GM21825 (cell line): ENCODE data around the gene HADHB.
A peak's percentile ranks its signal among the peaks of the same experiment; 100 is the strongest.

Experiments used
- ATAC-seq: cut with Tn5 transposase; IDR thresholded peaks from one replicate; pipeline ENCODE4 v1.9.1; 2021; ENCODE audit warnings: mild to moderate bottlenecking, moderate library complexity; ENCODE audit not compliant: unreplicated experiment

Gene HADHB

DNA sequence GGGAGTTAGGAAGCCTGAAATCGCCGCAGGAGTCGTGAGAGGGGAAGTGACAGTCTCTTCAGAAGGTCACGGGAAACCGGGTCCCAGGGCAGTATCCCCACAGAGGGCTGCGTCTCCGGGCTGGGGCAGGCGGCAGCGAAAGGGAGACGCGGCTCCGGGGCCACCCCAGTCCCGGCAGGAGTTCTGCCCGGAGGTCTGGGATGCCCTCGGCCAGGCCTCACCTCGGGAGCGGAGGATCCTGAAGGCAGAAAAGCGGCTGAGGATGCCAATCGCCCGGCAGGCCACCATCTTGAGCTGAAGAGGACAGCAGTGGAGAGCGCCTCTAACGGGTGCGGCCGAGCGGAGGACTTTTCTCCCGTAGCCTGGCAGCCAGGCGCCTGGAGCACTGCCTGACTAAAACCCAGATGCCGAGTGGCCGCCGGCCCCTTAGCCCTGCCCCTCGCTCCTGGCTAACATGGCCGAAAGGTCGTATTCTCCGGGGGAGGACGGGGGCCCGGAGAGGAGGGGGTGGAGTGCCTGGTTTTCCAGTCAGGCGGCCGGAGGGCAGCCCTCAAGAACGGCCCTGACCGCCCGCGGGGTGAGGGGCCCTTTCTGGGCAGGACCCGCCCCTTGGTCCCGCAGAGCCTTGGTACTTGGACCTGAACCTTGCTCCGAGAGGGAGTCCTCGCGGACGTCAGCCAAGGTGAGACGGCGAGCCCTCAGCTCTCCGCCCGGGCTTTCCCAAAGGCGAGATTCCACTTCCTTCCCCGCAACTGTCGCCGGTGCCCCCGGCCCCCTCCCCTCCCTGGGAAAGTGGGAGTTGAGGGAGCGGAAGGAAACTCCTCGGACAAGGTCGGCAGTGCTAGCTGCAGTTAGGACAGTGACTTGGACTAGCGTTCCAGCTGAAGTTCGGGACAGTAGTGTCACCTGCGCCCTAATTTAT, at the start of gene HADHB, which contains the start of gene HADHA:
Gene HADHB (plus strand): TSS at position 631 of the 922 bp plus-strand sequence. CDS start 9,316 bp downstream, outside the sequence.
Gene HADHA (minus strand): TSS at position 324 of the 922 bp plus-strand sequence. CDS start 36 bp downstream, at position 288.
- peak; percentile 62 for ATAC-seq

DNA sequence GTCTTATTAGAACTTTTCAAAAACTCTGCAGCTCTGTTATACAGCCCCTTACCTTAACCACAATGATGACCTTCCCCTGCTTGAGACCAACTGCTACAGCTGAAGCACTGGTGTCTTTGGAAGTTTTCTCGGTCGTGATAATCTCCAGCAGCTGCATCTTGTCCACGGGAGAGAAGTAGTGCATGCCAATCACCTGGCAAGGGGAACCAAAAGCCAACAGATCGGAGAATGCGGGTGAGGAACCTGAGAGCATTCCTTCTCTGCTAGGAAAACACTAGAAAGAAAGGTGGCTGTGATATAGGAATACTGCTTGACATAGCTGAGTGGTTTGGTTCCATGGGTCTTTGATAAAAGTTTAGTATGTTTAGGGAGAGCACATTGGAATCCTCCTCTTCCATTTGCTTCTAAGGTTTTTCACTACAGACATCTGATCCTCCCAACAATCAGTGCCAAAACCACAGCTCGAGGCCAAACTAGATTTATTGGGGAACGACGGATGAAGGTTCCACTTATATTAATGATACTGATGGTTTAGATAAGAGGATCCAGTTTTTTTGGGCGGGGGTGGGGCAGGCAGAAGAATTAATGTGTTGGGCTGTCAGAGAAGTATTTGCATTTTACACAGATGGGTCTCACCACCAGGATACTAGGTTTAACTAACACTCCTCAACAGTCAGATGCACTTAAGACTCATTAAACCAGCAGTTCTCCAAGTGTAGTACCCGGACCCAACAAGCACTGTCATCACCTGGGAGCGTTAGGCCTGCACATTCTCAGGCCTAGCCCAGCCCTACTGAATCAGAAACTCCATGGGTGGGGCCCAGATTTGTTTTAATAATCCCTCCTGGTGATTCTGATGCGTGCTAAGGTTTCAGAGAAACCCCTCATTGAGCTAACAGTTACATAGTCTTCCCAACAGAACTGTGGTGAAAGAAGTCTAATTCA, 49.4 kb upstream of the HADHB start:
- ATAC-seq, result no peak

GRCh38 chr2:26196683-26197418, 47.9 kb upstream of the HADHB start:
- ATAC-seq, result no peak

- no peak for ATAC-seq
Measured at GRCh38 chr2:26197516-26197915, 47.2 kb upstream of the HADHB start.

DNA sequence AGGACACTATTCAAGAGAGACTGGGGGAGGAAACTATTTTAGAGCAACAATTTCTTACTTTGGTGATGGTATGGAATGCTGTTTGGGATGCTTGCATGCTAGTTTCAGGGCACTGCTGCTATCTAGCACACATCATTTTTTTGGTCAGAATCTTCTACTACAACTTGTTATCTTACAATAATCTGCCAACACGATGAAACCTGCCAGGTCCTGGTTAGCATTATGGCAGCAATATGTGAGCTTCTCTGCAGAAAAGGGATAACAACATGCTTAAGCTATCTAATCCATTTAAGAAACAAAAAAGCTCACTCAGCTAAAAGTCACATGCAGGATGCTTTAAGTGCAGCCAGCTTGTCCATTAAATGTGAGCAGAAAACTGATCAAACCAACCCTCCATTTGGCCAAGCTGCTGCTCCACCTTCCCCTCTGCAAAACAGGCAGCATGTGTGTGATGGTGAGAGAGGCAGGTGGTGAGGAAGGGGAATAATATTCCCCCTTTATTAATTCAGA, 41.7 kb upstream of the HADHB start:
- no peak for ATAC-seq

- no peak for ATAC-seq
Measured at GRCh38 chr2:26203906-26204305, 40.8 kb upstream of the HADHB start.

GRCh38 chr2:26212011-26212410, 32.7 kb upstream of the HADHB start:
- ATAC-seq, result no peak

DNA sequence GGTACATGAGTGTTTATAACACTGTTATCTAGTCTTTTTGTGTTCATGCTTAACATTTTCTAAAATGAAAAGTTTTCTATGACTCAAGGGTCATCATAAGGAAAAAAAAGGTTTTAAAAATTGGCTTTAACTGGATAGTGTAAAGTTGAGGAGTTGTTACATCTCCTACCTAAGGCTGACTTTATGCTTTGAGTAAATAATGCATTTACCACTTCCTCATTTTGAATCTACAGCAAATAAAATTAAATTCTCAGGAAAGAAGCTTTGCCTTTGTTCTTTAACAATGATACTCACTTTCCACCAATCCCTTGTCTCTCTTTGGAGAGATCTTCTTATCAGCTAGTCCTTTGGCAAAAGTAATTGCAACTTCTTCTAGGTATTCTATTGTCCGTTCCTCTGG, 30.0 kb upstream of the HADHB start:
- no peak for ATAC-seq

- ATAC-seq, result no peak
Measured at GRCh38 chr2:26215833-26216232, 28.9 kb upstream of the HADHB start.

- no peak for ATAC-seq
Measured at GRCh38 chr2:26216587-26216986, 28.2 kb upstream of the HADHB start.

- no peak for ATAC-seq
Measured at GRCh38 chr2:26217720-26218119, 27.0 kb upstream of the HADHB start.

GRCh38 chr2:26223018-26223417, 21.7 kb upstream of the HADHB start:
- ATAC-seq, result no peak

DNA sequence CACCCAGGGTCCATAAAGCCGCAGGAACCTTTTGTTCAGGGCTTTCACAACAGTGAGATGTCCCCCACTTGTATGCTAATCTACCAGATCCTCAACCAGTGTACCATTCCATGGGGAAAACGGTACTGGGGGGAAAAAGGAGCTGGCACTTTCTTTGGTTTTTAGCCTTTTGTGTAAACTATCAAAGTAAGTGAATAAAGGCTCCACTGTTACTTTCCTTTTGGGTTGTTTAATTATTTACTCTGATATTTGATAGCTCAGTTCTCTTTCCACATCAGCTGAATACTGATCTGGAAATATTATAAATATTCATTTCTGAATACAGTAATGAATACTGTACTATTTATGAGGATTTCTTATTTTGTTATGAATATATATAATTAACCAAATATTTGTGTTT, 20.6 kb upstream of the HADHB start:
- ATAC-seq, result no peak

- no peak for ATAC-seq
Measured at GRCh38 chr2:26229595-26229994, 15.1 kb upstream of the HADHB start.

DNA sequence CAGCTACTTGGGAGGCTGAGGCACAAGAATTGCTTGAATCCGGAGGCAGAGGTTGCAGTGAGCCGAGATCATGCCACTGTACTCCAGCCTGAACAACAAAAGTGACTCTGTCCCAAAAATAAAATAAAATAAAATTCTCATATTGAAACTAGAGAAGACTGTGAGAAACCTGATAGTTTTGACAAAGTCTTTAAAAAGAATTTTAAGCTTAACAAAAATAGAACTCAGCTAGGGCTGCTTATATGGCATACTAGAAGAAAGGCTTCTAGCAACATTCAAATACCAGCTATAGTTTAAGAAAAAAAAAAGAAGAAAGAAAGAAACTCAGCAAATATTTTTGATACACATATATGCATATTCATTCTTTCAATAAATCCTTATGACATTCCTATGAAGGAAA, 13.9 kb upstream of the HADHB start:
- ATAC-seq, result no peak

GRCh38 chr2:26235089-26235488, 9.7 kb upstream of the HADHB start:
- no peak for ATAC-seq

DNA sequence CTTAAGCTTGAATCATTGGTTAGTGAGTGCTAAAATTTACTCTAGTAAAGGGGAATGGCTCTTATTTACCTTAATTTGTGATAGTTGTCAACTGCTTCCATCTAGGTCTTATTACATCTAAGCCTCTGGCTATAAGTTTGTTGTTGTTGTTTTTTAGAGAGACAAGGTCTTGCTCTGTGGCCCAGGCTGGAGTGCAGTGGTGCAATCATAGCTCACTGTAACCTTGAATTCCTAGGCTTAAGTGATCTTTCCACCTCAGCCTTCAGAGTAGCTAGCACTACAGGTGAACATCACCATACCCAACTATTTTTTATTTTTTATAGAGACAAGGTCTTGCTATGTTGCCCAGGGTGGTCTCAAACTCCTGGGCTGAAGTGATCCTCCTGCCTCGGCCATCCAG, 6.9 kb upstream of the HADHB start:
- no peak for ATAC-seq

DNA sequence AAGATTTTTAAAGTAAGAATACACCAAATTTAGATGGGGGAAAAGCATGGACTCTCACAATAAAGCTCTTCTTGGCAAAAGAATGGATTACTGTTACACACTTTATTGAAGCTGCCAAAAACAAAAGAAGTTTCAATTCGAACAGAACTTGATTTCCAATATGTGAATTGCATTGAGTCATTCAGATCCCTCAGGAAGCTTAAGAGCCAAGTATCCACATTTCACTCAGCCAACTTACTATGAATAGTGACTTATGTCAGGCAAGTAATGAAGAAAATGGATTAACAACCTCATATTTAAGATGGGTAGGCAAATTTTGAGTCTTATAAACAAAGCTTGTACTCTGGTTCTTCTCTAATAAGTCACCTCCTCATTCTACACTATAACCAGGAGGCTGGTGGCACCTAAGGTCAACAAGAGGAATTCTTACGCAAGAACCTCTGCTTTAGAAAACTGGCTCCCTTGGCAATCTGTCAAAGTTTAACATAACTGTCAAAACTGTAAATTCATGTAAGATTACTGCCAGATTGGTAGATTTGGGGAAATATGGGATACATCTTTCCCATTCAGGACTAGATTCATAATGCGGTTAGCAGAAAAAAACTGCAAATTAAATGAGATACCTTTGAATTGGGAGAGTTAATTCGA, 6.3 kb upstream of the HADHB start:
- no peak for ATAC-seq

- ATAC-seq, result no peak
Measured at GRCh38 chr2:26241928-26242436, 2.8 kb upstream of the HADHB start.
